NCI-H1105 treated with DMSO at 0.1 percent for 48 hours (cell line): Measurements from ENCODE around the gene NAXE.
A peak's percentile ranks its signal among the peaks of the same experiment; 100 is the strongest.
"Not testable (repeated sequence)": the region's sequence is repeated elsewhere in the genome, so short reads cannot be mapped to it uniquely, and the experiment has no call there.

ENCODE experiments used
- DNase-seq: peaks from one replicate; lab custom pipeline; 2025; lab: John Stamatoyannopoulos, UW

The NAXE gene

GRCh38 chr1:156571261-156571852, 20.2 kb upstream of the NAXE start:
- DNase-seq: no peak

- peak; percentile 75 for DNase-seq
Observed at GRCh38 chr1:156571919-156572662, 19.5 kb upstream of the NAXE start, which contains the start of gene IQGAP3. Gene IQGAP3 (minus strand): TSS chr1:156572565. CDS start chr1:156572529, 36 bp downstream.

GRCh38 chr1:156572663-156573018, 18.9 kb upstream of the NAXE start:
- no peak for DNase-seq

DNA sequence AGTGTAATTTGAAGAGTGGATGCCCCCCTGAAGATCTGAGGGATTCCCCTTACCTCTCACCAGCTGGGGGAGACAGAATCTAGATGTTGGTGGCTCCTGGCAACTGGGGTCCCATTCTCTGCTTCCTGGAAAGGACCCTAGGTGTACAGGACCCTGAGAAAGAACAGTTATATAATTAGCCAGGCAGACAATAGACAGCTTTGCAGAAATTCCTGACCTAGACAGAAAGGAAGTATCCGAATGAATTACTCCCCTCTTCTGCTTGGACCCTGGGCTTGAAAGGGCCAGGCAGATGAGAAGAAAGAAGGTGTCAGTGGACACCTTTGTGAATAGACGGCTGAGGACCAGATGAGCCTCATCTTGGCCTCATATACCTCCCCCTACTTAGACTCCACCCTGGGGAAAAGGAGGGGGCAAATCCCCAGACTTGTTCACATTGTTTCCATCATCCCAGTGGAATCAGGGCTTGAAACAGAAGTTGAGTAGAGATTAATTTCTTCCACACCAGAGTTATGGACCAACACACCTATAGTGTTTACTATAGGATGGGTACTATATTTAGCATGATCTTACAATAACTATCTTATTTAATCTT, 17.4 kb upstream of the NAXE start:
- DNase-seq: no peak

- DNase-seq: no peak
Observed at GRCh38 chr1:156577550-156577949, 14.0 kb upstream of the NAXE start.

GRCh38 chr1:156578055-156578454, 13.5 kb upstream of the NAXE start:
- DNase-seq: no peak

DNA sequence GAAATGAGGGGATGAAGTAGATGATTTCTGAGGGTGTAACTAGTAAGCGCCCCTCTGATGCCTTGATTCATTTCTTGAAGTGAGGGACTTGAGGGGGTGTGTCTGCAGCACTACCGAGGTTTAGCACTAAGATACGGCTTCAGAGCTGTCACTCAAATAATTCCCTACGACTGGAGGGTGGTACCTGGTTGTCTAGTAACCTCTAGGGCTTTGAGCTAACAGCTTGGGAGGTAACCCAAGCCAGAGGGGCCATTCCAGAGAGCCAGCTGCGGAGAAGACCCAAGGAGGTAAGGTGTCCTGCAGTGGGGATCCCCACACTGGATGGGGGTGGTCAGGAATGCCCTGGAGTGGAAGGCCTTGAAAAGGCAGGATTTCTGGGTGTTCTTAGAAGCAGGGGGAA, 12.1 kb upstream of the NAXE start, which contains the start of gene TTC24:
Gene TTC24 (plus strand): TSS at position 252 of the 400 bp plus-strand sequence. CDS start 1,642 bp downstream, outside the sequence.
- no peak for DNase-seq

- DNase-seq: no peak
Observed at GRCh38 chr1:156581661-156582387, 9.8 kb upstream of the NAXE start.

DNA sequence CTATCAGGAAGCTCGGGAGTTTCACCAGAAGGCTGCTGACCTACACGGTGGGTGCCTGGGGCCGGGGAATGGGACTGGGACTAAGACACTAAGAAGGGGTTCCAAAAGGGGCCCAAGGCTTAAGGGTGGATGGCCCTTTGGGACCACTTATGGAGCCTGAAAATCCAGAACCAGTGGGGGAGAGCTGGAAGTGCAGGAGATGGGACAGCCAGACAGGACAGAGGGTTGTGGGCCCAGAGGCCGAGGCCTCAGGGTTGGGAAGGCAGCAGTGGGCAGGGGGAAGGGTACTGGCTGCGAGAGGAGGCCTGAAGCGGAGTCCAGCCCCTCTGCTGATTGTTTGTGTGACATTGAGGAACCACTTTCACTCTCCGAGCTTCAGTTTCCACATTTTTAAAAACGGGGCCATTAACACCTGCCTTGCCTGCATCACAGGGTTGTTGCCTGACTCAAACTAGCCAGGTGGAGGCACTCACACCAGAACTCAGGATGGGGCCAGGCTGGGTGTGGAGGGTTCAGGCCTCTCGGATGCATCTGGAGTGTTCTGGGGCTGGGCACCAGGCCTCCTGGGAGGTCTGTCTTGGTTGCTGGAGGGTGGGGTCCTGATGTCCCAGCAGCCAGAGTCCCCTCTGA, 9.1 kb upstream of the NAXE start:
- DNase-seq: no peak

DNA sequence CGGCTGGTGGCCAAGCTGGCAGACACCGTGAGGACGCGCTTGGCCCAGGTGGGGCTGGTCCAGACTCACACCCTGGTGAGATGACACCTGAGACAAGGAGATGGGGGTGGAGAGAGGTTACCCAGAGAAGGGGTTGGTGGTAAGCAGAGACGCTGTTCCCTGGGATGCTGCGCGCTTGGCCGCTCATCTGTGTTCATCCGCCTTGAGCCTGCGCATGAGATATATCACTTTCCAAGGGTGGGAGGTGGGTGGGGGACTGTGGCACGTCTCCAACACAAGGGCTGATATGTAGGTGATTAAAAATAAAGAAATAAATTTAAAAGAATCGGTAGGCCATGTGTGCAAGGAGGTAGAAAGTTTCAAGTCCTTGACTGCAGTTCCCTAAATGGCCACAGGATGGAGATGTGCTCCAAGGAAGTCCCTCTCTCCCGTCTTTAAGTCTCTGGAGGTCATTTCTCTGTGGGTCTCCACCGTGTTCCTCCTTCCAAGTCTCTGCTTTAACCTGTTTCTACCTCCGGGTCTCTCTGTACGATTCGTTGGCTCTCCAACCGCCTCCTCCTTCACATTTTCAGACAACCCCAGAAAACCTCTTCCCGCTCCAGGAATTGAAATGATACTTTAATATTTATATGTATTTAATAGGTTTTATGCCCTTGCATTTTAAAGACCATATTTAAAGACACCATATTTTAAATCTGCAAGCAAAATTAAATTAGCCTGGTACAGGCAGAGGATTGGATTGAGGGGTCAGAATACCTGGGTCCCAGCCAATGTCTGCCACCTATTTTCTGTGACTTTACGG, 7.6 kb upstream of the NAXE start:
- peak; percentile 69 for DNase-seq

DNA sequence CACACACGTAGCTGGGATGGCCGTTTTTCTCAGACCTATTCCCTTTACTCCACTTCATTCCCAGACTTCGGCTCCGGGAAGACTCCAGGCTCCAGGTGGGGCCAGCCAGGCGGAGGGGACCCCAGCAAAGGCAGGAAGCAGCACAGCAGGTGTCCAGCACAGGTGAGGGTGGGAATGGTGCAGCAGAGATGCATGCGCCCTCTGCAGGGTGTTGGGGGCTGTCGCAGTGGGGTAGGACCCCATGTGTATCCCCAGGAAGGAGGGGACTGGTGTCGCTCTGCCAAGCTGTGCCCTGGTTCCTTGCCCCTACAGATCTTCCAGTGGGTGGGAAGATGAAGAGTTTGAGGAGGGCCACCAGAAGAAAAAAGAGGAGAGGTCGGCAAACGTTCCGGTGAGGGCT, 6.8 kb upstream of the NAXE start:
- DNase-seq: peak; percentile 17

GRCh38 chr1:156586323-156586722, 5.3 kb upstream of the NAXE start:
- DNase-seq: no peak

DNA sequence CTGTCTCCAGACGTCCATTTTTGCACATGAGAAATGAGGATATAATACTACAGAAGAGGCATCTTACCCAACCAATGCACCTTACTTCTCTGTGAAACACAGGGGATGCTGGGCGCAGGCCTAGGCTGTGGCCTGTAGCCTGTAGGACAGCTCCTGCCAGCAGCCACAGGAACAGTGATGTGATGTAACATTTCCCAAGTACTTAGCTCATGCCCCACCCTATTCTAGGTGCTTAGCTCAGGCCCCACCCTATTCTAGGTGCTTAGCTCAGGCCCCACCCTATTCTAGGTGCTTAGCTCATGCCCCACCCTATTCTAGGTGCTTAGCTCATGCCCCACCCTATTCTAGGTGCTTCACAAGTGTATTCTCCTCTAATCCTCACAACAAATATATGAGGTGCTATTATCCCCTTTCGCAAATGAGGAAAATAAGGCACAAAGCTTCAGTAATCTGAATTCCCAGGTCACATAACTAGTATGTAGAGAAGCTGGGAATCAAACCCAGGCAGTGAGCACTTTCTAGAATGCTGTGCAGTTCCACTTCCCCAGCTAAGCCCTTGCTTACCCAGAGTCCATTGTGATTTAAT, 4.6 kb upstream of the NAXE start:
- DNase-seq: no peak

GRCh38 chr1:156587927-156588326, 3.6 kb upstream of the NAXE start:
- not testable (repeated sequence) for DNase-seq

DNA sequence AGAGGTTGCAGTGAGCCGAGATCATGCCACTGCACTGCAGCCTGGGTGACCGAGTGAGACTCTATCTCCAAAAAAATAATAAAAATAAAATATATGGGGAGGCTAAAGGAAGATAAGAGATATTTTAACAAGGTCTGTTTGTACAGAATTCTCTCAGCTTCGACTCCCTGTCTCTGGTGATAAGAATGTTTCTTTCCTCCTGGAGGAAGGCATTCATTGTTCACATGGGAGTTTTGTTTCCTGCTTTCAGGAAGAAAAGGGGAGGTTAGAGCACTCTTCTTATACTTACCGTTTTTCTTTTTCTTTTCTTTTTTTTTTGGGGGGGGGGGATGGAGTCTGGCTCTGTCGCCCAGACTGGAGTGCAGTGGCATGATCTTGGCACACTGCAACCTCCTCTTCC, 2.0 kb upstream of the NAXE start:
- DNase-seq: no peak

GRCh38 chr1:156590326-156591180, 1.0 kb upstream of the NAXE start:
- DNase-seq: no peak

- no peak for DNase-seq
Observed at GRCh38 chr1:156591181-156591431, 470 bp upstream of the NAXE start.

- DNase-seq: no peak
Observed at GRCh38 chr1:156592158-156592909, 758 bp downstream of the NAXE start.

GRCh38 chr1:156592910-156593660, 1.5 kb downstream of the NAXE start:
- DNase-seq: no peak
